Measurements from ENCODE around the gene SLU7.

SLU7 gene

GRCh38 chr5:160418561-160419457 is at the start of gene SLU7:
TSS of gene SLU7 (minus strand) at chr5:160419081. CDS start at chr5:160415294, 3,787 bp downstream.
- peak; percentile 90 for DNase-seq (ENCODE audit: low read depth)

DNA sequence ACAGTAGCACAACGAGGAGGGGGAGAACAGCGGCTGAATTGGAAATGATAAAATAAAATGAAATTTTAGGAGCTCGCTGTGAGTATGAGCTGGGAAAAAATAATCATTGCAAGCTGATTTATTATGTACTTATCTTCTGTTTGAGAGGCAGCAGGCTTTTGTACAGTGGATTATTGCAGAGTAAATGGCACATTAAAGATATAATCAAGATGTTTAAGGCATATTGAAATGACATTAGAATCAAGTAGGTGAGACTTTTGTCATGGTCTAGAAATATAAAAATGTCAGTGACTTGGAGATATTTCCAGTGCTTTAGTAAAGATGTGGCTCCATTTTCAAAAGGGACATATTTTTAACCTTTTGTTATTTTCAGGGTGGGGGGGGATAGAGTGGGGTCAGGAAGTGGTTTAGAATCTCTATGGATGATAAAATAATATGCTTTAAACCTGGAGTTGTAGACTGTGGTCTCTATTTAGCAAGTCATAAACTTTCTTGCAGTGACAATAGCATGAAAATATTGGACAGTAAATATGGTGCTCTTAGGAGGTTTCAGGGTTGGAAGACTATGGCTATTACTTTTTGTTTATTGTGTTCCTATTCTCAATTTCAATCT is 49.6 kb upstream of the SLU7 start:
- DNase-seq (ENCODE audit: low read depth): no peak

DNA sequence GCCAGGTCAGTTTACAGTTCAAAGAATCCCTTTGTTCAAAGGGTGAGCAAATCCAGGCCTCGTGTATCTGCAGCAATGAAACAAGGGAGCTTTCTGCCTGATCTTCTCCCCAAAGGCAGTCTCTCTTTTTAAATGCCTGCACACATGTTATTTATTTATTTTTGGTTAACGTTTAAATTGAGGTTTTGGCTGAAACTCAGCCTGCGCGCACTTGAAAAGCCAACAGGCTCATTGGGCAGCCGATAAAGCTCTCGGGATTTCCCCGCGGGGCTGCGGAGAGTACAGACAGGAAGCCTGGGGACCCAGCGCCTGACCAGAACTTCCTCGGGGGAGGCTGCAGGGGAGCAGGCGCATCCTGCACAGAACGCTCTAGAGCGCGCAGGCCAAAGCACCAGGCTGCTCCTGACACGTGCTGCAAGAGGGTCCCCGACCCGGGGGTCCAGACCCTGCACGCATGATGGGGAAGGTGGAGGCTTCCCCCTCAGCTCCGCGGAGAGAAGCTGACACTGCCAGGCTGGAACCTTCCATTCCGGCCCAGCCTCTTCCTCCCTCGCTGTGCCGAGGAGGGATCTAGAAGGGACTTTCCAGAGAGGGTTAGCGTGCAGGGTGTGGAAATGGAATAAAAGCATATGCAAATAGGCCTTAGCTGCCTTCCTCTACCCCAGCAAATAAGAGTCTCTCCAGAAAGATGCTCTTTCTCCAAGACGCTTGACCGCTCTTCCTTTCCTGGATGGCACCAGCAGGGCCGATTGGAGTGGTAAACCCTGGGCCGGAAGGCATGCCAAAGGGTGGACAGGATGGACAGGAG is 48.9 kb upstream of the SLU7 start:
- DNase-seq (ENCODE audit: low read depth): peak; percentile 65

- DNase-seq (ENCODE audit: low read depth): no peak
These were observed 48.1 kb upstream of the SLU7 start for GRCh38 chr5:160466889-160467554.

GRCh38 chr5:160466116-160466515 is 47.2 kb upstream of the SLU7 start:
- no peak for DNase-seq (ENCODE audit: low read depth)

GRCh38 chr5:160464466-160464797 is 45.6 kb upstream of the SLU7 start:
- DNase-seq (ENCODE audit: low read depth): no peak

GRCh38 chr5:160463740-160464465 is 45.0 kb upstream of the SLU7 start:
- DNase-seq (ENCODE audit: low read depth): no peak

GRCh38 chr5:160463227-160463626 is 44.3 kb upstream of the SLU7 start:
- no peak for DNase-seq (ENCODE audit: low read depth)

DNA sequence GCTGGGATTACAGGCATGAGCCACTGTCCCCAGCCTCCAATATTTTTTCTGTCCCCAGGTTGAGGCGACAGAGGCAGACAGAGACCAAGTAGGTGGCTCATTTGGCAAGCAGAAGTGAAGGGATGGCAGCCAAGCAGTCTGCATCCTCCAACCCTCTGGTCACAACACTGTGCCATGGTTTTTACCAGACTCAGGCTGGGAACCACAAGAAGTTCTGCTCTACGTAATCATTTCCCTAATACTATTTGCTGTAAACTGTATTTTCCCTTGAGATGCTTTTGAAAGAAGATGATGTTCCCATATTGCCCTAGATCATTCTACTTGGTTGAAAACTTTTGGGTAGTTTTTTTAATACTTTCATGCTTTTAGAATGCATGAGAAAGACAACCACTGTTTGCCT is 43.3 kb upstream of the SLU7 start:
- DNase-seq (ENCODE audit: low read depth): no peak

DNA sequence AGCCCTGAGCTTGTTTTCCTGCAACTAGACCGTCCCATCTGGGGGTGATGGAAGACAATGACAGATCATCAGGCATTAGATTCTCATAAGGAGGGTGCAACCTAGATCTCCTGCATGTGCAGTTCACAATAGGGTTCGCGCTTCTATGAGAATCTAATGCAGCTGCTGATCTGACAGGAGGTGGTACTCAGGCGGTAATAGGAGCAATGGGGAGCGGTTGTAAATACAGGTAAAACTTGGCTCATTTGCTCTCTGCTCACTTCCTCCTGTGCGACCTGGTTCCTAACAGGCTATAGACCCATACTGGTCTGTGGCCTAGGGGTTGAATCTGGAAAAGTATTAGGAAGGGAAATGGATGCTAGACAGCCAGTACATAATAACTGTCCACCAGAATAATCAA is 42.5 kb upstream of the SLU7 start:
- no peak for DNase-seq (ENCODE audit: low read depth)

DNA sequence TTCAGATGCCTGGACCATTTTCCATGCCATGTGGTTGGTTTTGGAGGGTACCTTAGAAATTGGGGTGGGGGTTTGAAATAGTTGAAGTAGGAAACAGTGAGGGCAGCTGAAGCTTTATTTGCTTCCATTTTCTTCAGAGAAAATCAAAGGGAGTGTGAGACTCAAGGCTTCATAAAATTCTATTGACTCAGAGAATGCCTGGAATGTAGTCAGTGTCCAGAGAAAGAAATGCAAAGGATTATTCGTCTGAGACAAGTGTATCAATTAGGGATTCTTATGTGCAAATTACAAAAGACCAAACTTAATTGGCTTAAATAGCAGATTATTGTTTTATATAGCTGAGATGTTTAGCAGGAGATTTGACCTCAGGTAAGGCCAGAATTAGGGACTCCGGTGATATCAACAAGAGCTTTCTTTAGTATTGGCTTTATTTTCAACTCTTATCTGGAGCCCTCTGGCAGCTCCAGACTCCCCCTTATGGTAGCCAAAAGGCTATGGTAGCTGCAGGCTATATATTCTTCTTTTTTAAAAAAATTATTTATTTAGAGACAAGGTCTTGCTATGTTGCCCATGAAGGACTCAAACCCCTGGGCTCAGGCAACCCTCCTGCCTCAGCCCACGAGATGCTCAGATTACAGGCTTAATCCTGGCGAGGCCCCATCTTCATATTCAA is 41.6 kb upstream of the SLU7 start:
- DNase-seq (ENCODE audit: low read depth): no peak

DNA sequence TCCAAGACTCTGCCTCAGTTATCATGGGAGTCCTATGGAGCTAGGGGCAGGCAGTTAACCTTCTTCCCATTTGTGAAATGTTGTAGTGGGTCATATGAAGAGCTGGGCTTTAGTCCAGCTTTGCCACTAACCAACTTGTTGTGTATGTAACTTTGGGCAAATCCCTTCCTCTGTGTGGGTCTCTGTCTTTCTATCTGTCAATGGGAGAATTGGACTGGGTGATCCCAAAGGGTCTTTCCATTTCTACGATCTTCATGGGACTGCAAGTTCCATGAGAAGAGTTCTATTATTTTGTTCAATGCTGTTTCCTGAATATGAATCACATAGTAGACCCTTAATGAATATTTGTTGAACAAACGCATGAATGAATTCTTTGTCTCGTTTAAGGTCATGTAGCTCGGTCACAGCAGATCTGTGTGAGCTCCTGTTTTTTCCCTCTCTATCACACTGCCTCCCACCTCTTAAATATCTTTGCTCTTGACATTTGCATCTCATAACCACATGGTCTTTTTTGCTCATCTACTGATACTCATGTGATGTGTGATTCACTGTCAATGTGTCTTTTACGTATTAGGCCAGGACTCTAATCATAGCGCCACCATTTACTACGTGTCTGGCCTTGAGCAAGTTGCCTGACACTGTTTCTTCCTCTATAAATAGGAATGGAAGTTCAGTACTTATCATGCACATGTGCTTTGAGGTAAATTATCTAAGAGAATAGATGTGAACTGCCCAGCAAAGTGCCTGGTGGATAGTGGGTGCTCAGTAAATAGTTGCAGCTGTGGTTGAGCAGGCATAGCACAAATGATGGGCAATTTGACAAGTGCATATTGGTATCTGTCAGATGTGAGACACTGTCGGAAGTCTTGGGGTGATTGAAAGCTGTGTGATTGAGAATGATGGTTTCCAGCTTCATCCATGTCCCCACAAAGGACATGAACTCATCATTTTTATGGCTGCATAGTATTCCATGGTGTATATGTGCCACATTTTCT is 40.2 kb upstream of the SLU7 start:
- DNase-seq (ENCODE audit: low read depth): no peak

GRCh38 chr5:160457252-160457651 is 38.4 kb upstream of the SLU7 start:
- DNase-seq (ENCODE audit: low read depth): no peak

- DNase-seq (ENCODE audit: low read depth): no peak
These were observed 37.7 kb upstream of the SLU7 start for GRCh38 chr5:160456480-160457177.

- no peak for DNase-seq (ENCODE audit: low read depth)
These were observed 36.7 kb upstream of the SLU7 start for GRCh38 chr5:160455600-160455999.

DNA sequence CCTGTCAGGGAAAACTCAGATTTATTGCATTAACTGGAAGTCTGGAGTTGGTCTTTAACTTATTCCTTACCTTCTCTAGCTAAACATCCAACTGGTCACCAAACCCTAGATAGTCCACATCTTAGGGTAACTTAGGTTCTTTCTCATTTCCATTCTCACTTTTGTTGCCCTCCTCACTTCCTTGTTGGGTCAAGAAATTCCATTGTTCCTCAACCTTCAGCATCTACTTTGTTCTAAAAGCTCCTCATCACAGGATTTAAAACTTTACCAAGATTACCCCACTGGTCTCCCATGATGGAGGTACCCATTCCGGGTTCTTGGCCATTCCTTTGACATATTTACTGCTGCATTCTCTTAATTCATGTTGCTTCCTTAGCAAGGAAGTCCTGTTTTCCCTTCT is 34.9 kb upstream of the SLU7 start:
- DNase-seq (ENCODE audit: low read depth): no peak

GRCh38 chr5:160452795-160453194 is 33.9 kb upstream of the SLU7 start:
- DNase-seq (ENCODE audit: low read depth): no peak

GRCh38 chr5:160452036-160452435 is 33.2 kb upstream of the SLU7 start:
- DNase-seq (ENCODE audit: low read depth): no peak

- no peak for DNase-seq (ENCODE audit: low read depth)
These were observed 32.4 kb upstream of the SLU7 start for GRCh38 chr5:160451281-160451680.
